Gastrocnemius medialis (tissue), 4 donors: ENCODE data around the gene SMLR1. TPM values are rescaled to one million over a fixed set of nuclear protein-coding genes. Genes with fewer than 3 reads are reported as not detected.

ENCODE experiments used
- ATAC-seq, 2 donors: fragments of 150-250 bp; one replicate each; pipeline ENCODE4 v1.9.1; 2016
- DNase-seq, 2 donors: peaks; one replicate each; pipeline ENCODE4 v3.0.0-alpha.2; 2019
- H3K27ac ChIP-seq, 4 donors: fragments of 200-600 bp; sonication (generic); 1 replicate in 1 of 4; 2 replicates in 3 of 4; pipeline ENCODE4 v1.5.1; 2016 to 2018; ENCODE audit warnings: mild to moderate bottlenecking in 2 of 4, moderate library complexity in 1 of 4
- H3K27me3 ChIP-seq, 3 donors: fragments of 200-600 bp; sonication (generic) in 2 of 3; 1 replicate in 1 of 3; 2 replicates in 2 of 3; pipeline versions ENCODE4 v1.5.1 to v1.6.0; 2016 to 2019; ENCODE audit warnings: mild to moderate bottlenecking in 1 of 3, moderate library complexity in 1 of 3
- H3K36me3 ChIP-seq, 2 donors: fragments of 200-600 bp; sonication (generic) in 1 of 2; one replicate each; pipeline ENCODE4 v1.5.1; 2017 to 2018
- H3K4me1 ChIP-seq, 2 donors: fragments of 200-600 bp; sonication (generic) in 1 of 2; one replicate each; pipeline ENCODE4 v1.5.1; 2016 to 2017; ENCODE audit warnings: mild to moderate bottlenecking in 2 of 2
- H3K4me3 ChIP-seq, 4 donors: fragments of 200-600 bp; sonication (generic) in 3 of 4; 1 replicate in 1 of 4; 2 replicates in 3 of 4; pipeline ENCODE4 v1.5.1; 2016 to 2019; ENCODE audit warnings: mild to moderate bottlenecking in 2 of 4
- H3K9me3 ChIP-seq, 3 donors: fragments of 200-600 bp; sonication (generic) in 2 of 3; 1 replicate in 1 of 3; 2 replicates in 2 of 3; pipeline ENCODE4 v1.5.1; 2016 to 2019
- POLR2A ChIP-seq, 2 donors: fragments of 450-650 bp; IDR thresholded peaks; one replicate each; pipeline ENCODE4 v1.6.1; 2017; ENCODE audit warnings: antibody characterized with exemption in 2 of 2, mild to moderate bottlenecking in 2 of 2, moderate library complexity in 2 of 2
- in situ Hi-C, 4 donors: fragments of 200-750 bp; cut with MboI; loops; one replicate each; pipeline versions ENCODE4 v1.15.0 to v1.8.0; 2017; ENCODE audit warnings: low sequenced_read_pairs in 4 of 4
- intact Hi-C: fragments of 100-400 bp; cut with DNase I; formaldehyde crosslinking; loops from one replicate; pipeline ENCODE4 v1.15.1; 2023; ENCODE audit warnings: low total_unique reads
- total RNA-seq, 4 donors: library from RNA; depleted of rRNA; stranded (reverse); fragments of >200 nt; gene quantifications; one replicate each; pipeline versions ENCODE4 v1.1.0 to v1.2.3, GENCODE V29; 2016
- TF ChIP-seq, protein P1 (sequence below), 5 experiments: fragments of 450-650 bp in 3 of 5; fragments of 200-600 bp in 2 of 5; sonication (generic) in 2 of 5; IDR thresholded peaks in 4 of 5; conservative IDR thresholded peaks in 1 of 5; 1 replicate in 4 of 5; 2 replicates in 1 of 5; pipeline ENCODE4 v1.5.1; 2016 to 2019; ENCODE audit warnings: antibody characterized with exemption in 5 of 5, mild to moderate bottlenecking in 3 of 5, moderate library complexity in 3 of 5

SMLR1 gene
- total RNA-seq, 4 donors from 2014 or later: not detected

DNA sequence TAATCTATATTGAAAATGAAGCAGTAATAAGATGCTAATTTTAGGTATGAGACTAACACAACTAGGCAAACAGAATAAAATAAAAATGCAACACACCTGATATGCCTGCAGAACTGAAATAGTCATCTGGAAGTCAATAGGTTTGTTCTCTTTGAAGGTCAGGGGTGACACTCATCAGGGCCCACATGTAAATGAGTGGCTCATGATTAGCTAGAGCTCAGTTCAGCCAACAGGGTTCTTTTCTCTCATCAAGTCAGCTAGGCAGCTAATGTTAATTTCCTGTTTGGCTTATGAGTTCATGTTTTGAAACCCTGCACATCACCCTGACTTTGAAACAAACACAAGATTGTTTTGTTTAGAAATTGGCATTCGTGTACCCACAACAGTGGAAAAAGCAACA is 23.8 kb downstream of the SMLR1 start:
- H3K27me3 ChIP-seq: no peaks in the 10 kb centered on the region
- in situ Hi-C loops: loop anchor here in 2 of 4 donors (25.0 kb wide), 1 partner anchor 539 kb away; no protein-coding TSS in a partner anchor
- H3K36me3 ChIP-seq: no peaks in the 10 kb centered on the region

DNA sequence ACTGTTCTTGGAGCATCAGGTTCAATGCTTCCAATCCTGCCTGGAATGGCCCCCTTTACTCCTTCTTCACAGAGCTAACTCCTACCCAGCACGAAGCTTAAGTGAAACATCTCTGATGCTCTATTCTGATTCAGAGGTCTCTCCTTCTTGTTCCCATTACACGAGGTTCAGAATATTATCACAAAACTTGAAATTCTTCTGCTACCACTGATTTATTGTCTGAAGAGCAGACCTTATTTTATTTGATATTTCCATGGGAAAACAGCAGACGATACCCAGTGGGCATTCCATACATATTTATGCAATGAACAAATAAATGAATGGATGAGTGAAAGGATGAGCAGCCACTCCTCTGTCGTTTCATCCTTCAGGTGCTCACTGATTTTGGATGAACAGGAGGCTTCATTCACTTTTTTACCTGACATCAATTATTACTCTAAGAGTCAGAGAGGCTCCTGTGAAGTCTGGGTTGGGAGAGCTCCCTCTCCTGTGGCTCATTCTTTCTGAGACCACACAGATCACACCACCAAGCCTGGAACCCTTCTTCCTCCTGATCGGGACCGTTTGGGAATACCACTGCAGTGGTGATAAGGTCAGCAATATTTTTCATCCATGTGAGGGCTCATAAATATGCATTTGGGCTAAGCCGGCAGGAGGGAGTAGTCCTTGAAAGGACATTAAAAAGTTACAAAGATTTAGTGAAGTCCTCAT is 25.8 kb downstream of the SMLR1 start:
- in situ Hi-C loops: loop anchor here in 2 of 4 donors (25.0 kb wide), 1 partner anchor 541 kb away; no protein-coding TSS in a partner anchor

More for the DNA sequence above, 23.8 kb downstream of the SMLR1 start:
- intact Hi-C loops: no loop called here
- DNase-seq (no peak), ATAC-seq (no peak)
- no peak for TF ChIP-seq POLR2A (IDR thresholded peaks at IDR 0.05)
- TF ChIP-seq, protein P1, sequence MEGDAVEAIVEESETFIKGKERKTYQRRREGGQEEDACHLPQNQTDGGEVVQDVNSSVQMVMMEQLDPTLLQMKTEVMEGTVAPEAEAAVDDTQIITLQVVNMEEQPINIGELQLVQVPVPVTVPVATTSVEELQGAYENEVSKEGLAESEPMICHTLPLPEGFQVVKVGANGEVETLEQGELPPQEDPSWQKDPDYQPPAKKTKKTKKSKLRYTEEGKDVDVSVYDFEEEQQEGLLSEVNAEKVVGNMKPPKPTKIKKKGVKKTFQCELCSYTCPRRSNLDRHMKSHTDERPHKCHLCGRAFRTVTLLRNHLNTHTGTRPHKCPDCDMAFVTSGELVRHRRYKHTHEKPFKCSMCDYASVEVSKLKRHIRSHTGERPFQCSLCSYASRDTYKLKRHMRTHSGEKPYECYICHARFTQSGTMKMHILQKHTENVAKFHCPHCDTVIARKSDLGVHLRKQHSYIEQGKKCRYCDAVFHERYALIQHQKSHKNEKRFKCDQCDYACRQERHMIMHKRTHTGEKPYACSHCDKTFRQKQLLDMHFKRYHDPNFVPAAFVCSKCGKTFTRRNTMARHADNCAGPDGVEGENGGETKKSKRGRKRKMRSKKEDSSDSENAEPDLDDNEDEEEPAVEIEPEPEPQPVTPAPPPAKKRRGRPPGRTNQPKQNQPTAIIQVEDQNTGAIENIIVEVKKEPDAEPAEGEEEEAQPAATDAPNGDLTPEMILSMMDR (IDR thresholded peaks at IDR 0.05 in 4 of 5, conservative IDR thresholded peaks at IDR 0.05 in 1 of 5): no peak
- H3K4me3 ChIP-seq: no peak overlapping the region
- H3K27ac ChIP-seq: no peak overlapping the region
- no peaks in the 10 kb centered on the region for H3K9me3 ChIP-seq
- H3K4me1 ChIP-seq: no peaks in the 10 kb centered on the region

DNA sequence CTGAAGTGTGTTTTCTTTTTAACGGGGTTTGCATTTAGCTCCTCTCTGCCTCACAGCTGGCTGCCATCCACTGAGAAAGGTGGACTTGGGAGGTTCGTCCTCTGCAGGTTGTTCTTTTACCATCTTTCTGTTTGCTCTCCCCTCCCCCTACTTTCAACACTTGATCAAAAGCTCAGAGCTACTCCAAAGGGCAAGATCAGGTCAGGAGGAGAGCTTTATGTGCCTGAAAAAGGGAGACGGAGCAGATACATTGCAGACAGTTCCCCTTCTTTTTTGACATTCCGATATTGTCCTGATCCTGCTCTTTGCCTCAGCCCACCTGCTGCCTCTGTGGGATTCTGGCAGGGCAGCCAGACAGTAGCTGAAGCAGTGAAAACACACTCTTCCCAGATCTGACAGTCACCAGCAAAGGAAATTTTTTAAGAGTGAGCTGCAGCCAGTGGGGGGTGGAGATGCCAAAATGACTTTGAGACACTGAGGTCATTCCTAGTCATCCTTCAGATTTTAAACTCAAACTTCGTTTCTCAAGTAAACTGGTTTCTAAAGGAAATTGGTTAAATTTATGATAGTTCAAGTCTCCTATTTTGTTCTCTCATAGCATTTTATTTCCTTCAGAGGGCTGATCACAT is 26.5 kb downstream of the SMLR1 start:
- Histone ChIP-seq H3K36me3 (no peaks in the 10 kb centered on the region), H3K4me1 (no peaks in the 10 kb centered on the region), H3K27ac (no peak overlapping the region), H3K4me3 (no peak overlapping the region), H3K27me3 (no peaks in the 10 kb centered on the region), H3K9me3 (no peaks in the 10 kb centered on the region)
- in situ Hi-C loops (loop anchor here in 2 of 4 donors (25.0 kb wide), 1 partner anchor 541 kb away; no protein-coding TSS in a partner anchor), intact Hi-C loops (no loop called here)
- TF ChIP-seq, protein P1 (IDR thresholded peaks at IDR 0.05 in 4 of 5, conservative IDR thresholded peaks at IDR 0.05 in 1 of 5): no peak
- TF ChIP-seq POLR2A (IDR thresholded peaks at IDR 0.05): no peak
- no peak for DNase-seq
- no peak for ATAC-seq

More for the DNA sequence above, 25.8 kb downstream of the SMLR1 start:
- ATAC-seq: no peak
- Histone ChIP-seq H3K36me3 (no peaks in the 10 kb centered on the region), H3K27ac (no peak overlapping the region), H3K4me1 (no peaks in the 10 kb centered on the region), H3K9me3 (no peaks in the 10 kb centered on the region), H3K27me3 (no peaks in the 10 kb centered on the region), H3K4me3 (no peak overlapping the region)
- no peak for TF ChIP-seq POLR2A (IDR thresholded peaks at IDR 0.05)
- TF ChIP-seq, protein P1 (IDR thresholded peaks at IDR 0.05 in 4 of 5, conservative IDR thresholded peaks at IDR 0.05 in 1 of 5): no peak
- no peak for DNase-seq
- intact Hi-C loops: no loop called here

DNA sequence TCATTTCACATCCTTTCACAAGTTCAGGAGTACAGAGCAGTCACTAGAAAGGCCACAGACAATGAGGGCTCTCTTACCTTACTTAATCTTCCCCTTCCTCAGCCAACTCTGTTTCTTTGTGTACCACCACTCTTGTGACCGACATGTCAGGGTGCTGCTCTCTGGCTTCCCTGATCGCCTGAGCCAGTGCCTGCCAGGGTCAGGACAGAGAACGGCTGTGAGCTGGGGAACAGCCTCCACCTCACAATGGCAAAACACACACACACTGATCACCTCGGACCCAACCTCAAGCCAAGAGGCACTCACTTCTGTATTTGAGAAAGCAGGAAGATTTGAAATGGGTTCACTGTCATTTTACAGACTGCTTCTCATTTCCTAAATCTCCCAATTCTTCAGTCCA is 30.8 kb downstream of the SMLR1 start:
- no peaks in the 10 kb centered on the region for H3K9me3 ChIP-seq
- no peak overlapping the region for H3K4me3 ChIP-seq
- no peaks in the 10 kb centered on the region for H3K27me3 ChIP-seq
- H3K36me3 ChIP-seq: no peaks in the 10 kb centered on the region
- ATAC-seq: no peak
- in situ Hi-C loops (loop anchor here in 2 of 4 donors (25.0 kb wide), 1 partner anchor 546 kb away; no protein-coding TSS in a partner anchor), intact Hi-C loops (no loop called here)
- H3K27ac ChIP-seq: no peak overlapping the region
- no peak for DNase-seq
- H3K4me1 ChIP-seq: no peaks in the 10 kb centered on the region
- TF ChIP-seq, protein P1 (IDR thresholded peaks at IDR 0.05 in 4 of 5, conservative IDR thresholded peaks at IDR 0.05 in 1 of 5): no peak
- no peak for TF ChIP-seq POLR2A (IDR thresholded peaks at IDR 0.05)
